Measurements from ENCODE around the gene S100A3. TPM values are rescaled to one million over a fixed set of nuclear protein-coding genes. Genes with fewer than 3 reads are reported as not detected.
A peak's percentile ranks its signal among the peaks of the same experiment; 100 is the strongest.
"Not testable (repeated sequence)": the region's sequence is repeated elsewhere in the genome, so short reads cannot be mapped to it uniquely, and the experiment has no call there.

S100A3 gene
- total RNA-seq, 3 donors from 2014 or later, result not detected

DNA sequence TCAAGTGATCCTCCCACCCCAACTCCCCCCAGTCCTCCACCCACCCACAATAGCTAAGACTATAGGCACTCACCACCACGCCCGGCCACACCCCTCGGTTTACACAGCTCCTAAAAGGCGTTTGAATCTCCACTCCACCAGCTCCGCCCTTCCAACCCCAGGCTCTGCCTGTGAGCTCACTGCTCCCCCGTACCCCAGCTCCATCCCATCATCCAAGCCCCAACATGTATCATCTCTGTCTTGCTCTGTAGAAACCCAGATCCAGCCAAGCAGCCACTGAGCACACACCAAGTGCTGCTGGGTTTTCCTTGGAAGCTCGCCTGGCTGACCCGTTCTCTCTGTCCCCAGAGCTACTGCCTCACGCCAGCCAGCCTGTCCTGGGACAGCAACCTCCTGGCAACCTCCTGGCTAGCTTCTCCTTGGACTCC lies 28.6 kb upstream of the S100A3 start:
- Mint-ChIP-seq H3K27me3 (ENCODE audit: low read depth) (peaks cover 25% of the 10 kb centered on the region), H3K9me3 (no peaks in the 10 kb centered on the region), H3K4me1 (ENCODE audit: low read depth) (peaks cover 7% of the 10 kb centered on the region), H3K36me3 (ENCODE audit: insufficient read depth) (no peaks in the 10 kb centered on the region), H3K4me3 (no peak overlapping the region)
- ATAC-seq, result no peak
- DNase-seq, result no peak

DNA sequence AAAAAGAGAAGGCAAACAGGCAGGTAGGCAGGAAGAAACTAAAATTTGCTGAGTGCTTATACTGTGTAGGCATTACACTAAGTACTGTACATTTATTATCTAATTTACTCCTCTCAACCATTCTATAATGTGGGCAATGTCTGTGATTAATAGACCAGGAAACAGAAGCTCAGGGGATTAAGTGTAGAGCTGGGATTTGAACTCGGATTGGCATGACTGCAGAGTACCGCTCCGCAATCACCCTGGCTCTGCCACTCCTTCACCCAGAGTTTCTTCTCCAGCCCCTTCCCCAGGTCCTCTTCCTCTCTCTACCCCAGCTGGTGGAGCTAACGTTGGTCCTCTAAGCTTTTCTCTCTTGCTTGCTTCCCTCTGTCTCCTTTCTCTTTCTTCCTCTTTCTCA lies 28.1 kb upstream of the S100A3 start:
- peaks cover 25% of the 10 kb centered on the region for H3K27me3 Mint-ChIP-seq (ENCODE audit: low read depth)
- DNase-seq, result no peak

DNA sequence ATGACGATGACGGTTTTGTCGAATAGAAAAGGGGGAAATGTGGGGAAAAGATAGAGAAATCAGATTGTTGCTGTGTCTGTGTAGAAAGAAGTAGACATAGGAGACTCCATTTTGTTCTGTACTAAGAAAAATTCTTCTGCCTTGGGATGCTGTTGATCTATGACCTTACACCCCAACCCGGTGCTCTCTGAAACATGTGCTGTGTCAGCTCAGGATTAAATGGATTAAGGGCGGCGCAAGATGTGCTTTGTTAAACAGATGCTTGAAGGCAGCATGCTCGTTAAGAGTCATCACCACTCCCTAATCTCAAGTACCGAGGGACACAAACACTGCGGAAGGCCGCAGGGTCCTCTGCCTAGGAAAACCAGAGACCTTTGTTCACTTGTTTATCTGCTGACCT lies 26.4 kb upstream of the S100A3 start:
- DNase-seq, H3K9me3 Mint-ChIP-seq: not testable (repeated sequence)
- H3K27me3 Mint-ChIP-seq (ENCODE audit: low read depth), result peaks cover 25% of the 10 kb centered on the region

More for the DNA sequence above, 28.1 kb upstream of the S100A3 start:
- Mint-ChIP-seq H3K4me1 (ENCODE audit: low read depth) (peaks cover 11% of the 10 kb centered on the region), H3K36me3 (ENCODE audit: insufficient read depth) (no peaks in the 10 kb centered on the region), H3K9me3 (no peaks in the 10 kb centered on the region), H3K4me3 (no peak overlapping the region)
- ATAC-seq, result no peak

DNA sequence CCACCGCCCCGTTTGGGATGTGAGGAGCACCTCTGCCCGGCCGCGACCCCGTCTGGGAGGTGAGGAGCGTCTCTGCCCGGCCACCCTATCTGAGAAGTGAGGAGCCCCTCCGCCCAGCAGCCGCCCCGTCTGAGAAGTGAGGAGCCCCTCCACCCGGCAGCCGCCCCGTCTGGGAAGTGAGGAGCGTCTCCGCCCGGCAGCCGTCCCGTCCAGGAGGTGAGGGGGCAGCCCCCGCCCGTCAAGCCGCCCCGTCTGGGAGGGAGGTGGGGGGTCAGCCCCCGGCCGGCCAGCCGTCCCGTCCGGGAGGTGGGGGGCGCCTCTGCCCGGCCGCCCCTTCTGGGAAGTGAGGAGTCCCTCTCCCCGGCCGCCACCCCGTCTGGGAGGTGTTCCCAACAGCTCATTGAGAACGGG lies 26.0 kb upstream of the S100A3 start:
- not testable (repeated sequence) for H3K9me3 Mint-ChIP-seq; H3K36me3 Mint-ChIP-seq (ENCODE audit: insufficient read depth); DNase-seq; H3K4me3 Mint-ChIP-seq; ATAC-seq
- peaks cover 25% of the 10 kb centered on the region for H3K27me3 Mint-ChIP-seq (ENCODE audit: low read depth)
- H3K4me1 Mint-ChIP-seq (ENCODE audit: low read depth), result peaks cover 18% of the 10 kb centered on the region

More for the DNA sequence above, 26.4 kb upstream of the S100A3 start:
- not testable (repeated sequence) for H3K36me3 Mint-ChIP-seq (ENCODE audit: insufficient read depth); ATAC-seq; H3K4me3 Mint-ChIP-seq
- peaks cover 18% of the 10 kb centered on the region for H3K4me1 Mint-ChIP-seq (ENCODE audit: low read depth)

DNA sequence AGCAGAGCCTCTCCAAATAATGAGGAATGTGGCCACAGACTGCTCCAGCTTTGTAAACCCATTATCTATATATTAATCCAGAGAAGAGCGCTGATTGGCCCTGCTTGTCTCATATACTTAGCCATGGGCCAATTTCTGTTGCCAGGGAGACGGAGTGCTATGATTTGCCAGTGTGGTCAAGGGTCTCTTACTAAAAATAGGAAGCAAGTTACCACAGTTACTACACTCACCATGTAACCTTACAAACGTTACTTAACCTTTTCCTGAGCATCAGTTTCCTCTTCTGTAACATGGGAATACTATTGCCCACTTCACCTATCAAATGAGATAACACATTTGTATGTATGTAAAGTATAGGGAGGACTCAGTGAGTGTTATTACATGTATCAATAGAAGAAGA lies 24.3 kb upstream of the S100A3 start:
- no peak for ATAC-seq
- no peaks in the 10 kb centered on the region for H3K9me3 Mint-ChIP-seq
- H3K4me1 Mint-ChIP-seq (ENCODE audit: low read depth), result peaks cover 27% of the 10 kb centered on the region
- no peak for DNase-seq
- no peaks in the 10 kb centered on the region for H3K36me3 Mint-ChIP-seq (ENCODE audit: insufficient read depth)
- peaks cover 16% of the 10 kb centered on the region for H3K27me3 Mint-ChIP-seq (ENCODE audit: low read depth)
- peak overlapping the region; percentile 21 for H3K4me3 Mint-ChIP-seq

DNA sequence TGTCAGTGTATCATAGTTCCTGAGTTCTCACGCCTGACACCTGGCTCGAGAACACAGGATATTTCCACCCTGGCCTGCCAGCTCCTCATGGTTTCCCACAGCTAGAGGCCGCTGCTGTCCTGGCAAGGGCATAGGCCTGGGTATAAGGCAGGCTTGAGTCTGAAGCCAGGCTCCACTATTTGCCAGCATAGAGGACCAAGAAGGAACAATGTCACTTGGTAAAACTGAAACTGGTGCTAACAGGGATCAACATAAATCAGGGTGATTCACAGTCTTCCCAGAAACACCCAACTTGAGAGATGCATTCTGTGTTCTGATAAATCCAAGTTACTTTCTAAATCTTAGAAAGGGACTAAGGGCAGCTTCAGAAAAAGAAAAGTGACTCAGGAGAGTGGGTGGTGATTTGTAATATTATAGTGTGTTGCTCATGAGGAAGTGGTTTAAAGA lies 23.5 kb upstream of the S100A3 start:
- ATAC-seq (peak; percentile 81 to 89), DNase-seq (no peak)
- peaks cover 35% of the 10 kb centered on the region for H3K4me1 Mint-ChIP-seq (ENCODE audit: low read depth)
- H3K4me3 Mint-ChIP-seq, result no peak overlapping the region
- peaks cover 9% of the 10 kb centered on the region for H3K27me3 Mint-ChIP-seq (ENCODE audit: low read depth)
- H3K9me3 Mint-ChIP-seq, result no peaks in the 10 kb centered on the region
- no peaks in the 10 kb centered on the region for H3K36me3 Mint-ChIP-seq (ENCODE audit: insufficient read depth)

DNA sequence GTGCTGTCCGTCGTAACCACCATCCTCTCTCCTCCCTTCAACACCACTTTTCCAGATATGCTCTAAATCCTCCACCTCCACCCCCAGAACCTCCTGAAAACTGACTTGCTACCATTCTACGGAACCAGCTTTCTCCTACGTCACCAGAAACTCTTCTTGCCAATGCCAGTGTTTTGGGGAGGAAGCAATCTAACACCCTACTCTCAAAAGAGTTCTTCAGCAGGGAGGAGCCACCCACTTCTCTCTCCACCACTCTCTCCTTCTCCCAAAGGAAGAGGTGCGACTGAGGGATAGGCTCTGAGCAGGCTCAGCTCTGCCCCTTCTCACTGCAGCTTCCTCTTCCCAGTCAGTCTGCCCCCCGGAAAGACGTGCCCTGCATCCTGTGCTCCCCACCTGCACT lies 22.6 kb upstream of the S100A3 start:
- peaks cover 3% of the 10 kb centered on the region for H3K27me3 Mint-ChIP-seq (ENCODE audit: low read depth)
- H3K9me3 Mint-ChIP-seq, result no peaks in the 10 kb centered on the region
- ATAC-seq, result no peak
- H3K4me1 Mint-ChIP-seq (ENCODE audit: low read depth), result peaks cover 42% of the 10 kb centered on the region
- DNase-seq, result no peak
- no peaks in the 10 kb centered on the region for H3K36me3 Mint-ChIP-seq (ENCODE audit: insufficient read depth)
- H3K4me3 Mint-ChIP-seq, result no peak overlapping the region

DNA sequence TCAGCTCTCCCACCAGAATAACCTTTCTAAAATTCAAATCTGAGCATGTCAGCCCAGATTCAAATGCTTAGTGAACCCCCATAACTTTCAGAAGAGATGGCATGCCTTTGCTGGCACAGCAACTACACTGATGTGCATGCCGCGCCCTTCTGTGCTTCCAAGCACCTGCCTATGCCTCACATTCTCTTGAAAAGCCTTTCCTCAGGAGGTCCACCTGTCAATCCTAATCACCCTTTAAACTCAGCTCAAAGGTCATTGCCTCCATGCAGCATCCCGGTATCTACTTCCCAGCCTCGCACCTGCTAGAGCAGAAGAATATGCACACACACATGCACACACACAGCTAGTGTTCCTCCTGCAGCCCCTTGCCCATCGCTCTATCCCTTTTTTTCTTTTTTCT lies 21.8 kb upstream of the S100A3 start:
- Mint-ChIP-seq H3K9me3 (no peaks in the 10 kb centered on the region), H3K4me3 (no peak overlapping the region), H3K27me3 (ENCODE audit: low read depth) (no peaks in the 10 kb centered on the region), H3K4me1 (ENCODE audit: low read depth) (peaks cover 48% of the 10 kb centered on the region), H3K36me3 (ENCODE audit: insufficient read depth) (no peaks in the 10 kb centered on the region)
- no peak for ATAC-seq
- DNase-seq, result no peak

DNA sequence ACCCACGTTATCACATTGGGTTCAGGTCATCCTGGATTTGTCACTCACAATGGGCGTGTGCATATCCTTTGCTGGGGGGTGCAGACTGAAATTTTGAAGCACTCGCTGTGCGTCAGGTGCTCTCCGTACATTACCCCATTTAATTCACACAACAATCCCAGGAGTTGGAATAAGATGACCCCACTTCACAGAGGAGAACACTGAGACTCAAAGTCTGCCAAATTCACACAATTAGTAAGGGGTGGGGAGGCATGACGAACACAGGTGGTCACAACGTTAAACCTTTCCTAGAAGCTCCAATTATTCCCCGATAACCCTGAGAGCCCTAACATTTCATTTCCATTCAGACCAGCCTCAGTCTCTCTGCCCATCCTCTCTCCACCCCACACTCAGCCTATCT lies 20.4 kb upstream of the S100A3 start:
- DNase-seq, result no peak
- no peak for ATAC-seq
- H3K4me3 Mint-ChIP-seq, result peak overlapping the region; percentile 7
- H3K36me3 Mint-ChIP-seq (ENCODE audit: insufficient read depth), result no peaks in the 10 kb centered on the region
- H3K27me3 Mint-ChIP-seq (ENCODE audit: low read depth), result no peaks in the 10 kb centered on the region
- peaks cover 55% of the 10 kb centered on the region for H3K4me1 Mint-ChIP-seq (ENCODE audit: low read depth)
- H3K9me3 Mint-ChIP-seq, result no peaks in the 10 kb centered on the region

DNA sequence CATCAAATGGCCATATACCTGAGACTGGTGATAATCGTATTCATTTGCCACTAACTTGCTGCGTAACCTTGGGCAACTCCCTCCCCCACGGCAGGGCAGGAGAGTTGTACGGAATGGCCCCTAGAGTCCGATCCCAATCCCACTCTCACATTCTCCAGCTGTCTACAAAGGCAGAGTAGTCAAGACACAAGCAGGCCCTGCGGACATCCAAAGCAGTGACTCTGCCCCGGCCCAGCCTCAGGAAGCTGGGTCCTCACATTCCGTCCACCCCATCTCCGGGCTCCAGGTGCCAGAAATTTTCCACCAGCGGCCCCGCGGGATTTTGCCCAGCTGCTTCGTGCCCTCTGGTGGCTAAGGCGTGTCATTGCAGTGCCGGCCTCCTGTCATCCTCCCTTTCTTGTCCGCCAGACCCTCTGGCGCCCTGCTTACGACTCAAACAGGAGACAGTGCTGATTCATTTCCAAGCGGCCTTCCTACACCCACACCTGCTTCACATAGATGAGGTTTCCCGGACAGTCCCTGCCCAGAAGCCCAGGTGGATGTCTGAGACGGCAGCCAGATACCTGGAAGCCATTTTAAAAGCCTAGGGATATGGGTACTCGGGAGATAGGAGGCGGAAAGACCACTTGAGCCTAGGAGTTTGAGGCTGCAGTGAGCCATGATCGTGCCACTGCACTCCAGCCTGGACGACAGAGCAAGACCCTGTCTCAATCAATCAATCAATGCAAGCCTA lies 19.5 kb upstream of the S100A3 start:
- H3K36me3 Mint-ChIP-seq (ENCODE audit: insufficient read depth), result no peaks in the 10 kb centered on the region
- no peaks in the 10 kb centered on the region for H3K27me3 Mint-ChIP-seq (ENCODE audit: low read depth)
- no peaks in the 10 kb centered on the region for H3K9me3 Mint-ChIP-seq
- DNase-seq, result peak; percentile 81
- peak overlapping the region; percentile 72 for H3K4me3 Mint-ChIP-seq
- ATAC-seq, result no peak
- peaks cover 55% of the 10 kb centered on the region for H3K4me1 Mint-ChIP-seq (ENCODE audit: low read depth)

DNA sequence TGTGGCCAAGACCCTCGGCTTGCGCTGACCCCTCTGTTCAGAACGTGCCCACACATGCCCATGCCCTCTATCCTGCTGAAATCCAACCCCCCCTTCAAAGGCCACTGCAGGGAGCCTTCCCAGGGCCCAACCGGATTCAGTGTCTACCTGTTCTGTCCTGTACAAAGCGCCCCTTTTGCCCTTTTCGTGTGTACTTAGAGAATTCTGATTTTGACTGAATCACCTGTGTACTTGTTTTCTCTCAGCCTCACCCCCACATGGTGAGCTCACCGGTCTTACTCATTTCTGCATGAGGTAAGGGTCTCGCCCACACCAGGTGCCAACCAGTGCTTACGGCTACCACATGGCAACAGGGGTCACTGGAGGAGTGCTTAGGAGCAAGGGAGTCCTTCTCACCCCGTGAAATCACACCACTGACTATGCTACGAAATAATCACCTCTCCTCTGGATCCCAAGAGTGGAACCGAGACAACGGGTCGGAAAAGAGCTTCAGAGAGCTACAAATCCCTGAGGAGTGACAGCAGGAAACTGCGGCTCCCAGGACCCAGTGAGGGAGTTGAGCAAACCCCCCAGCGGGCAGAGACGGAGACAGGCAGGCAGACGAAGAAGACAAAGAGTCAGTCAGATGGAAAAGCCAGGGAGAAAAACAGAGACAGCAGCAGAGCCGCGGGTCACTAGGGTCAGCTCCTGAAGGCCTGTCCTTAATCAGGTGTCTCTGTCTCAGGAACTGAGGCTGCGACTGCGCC lies 18.7 kb upstream of the S100A3 start:
- H3K4me3 Mint-ChIP-seq, result peak overlapping the region; percentile 40
- ATAC-seq (peak; percentile 11 to 18), DNase-seq (no peak)
- H3K36me3 Mint-ChIP-seq (ENCODE audit: insufficient read depth), result no peaks in the 10 kb centered on the region
- H3K4me1 Mint-ChIP-seq (ENCODE audit: low read depth), result peaks cover 49% of the 10 kb centered on the region
- no peaks in the 10 kb centered on the region for H3K27me3 Mint-ChIP-seq (ENCODE audit: low read depth)
- H3K9me3 Mint-ChIP-seq, result no peaks in the 10 kb centered on the region

DNA sequence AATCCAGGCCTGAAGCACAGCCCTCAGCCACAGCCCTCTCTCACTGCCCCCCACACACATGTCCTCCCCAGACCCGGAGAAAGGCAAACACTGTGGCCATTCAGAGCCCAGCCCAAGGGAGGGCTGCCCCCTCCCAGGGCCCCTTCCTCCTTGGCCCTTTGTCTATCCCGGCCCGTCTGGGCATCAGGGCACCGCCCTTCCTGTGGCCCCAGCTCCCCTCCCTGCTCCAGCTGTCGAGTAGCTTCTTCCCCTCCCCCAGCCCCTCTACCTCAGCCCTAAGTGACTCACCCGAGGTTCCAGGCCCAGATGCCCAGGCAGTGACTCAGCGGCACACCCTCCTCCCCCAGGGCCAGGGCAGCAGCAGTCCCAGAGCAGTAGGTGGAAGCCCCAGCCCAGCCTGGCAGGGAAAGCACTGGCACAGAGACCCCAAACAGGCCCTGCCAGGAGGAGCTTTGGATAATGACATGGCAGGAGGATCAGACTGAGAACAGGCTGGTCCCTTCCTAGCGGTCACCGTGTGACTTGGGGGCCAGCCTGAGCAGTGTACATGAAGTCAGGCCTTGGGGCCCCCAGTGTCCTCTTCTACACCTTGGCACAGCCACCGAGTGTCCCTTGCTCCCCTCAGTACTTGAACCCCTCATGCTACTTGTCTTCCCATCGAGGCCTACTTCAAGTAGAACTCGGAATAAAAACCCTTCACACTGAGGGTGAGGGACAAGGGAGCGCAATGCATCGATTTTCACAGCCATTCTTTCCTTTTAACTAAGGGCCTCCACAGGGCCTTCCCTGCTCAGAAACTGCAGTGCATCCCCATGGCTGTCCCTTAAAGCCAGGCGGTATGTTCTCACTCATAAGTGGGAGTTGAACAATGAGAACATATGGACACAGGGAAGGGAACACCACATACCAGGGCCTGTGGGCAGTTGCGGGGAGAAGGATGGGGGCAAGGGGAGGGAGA lies 17.6 kb upstream of the S100A3 start:
- H3K9me3 Mint-ChIP-seq, result no peaks in the 10 kb centered on the region
- DNase-seq, result peak; percentile 86
- peak overlapping the region; percentile 57 for H3K4me3 Mint-ChIP-seq
- no peaks in the 10 kb centered on the region for H3K27me3 Mint-ChIP-seq (ENCODE audit: low read depth)
- peak; percentile 83 to 89 for ATAC-seq
- H3K4me1 Mint-ChIP-seq (ENCODE audit: low read depth), result peaks cover 40% of the 10 kb centered on the region
- no peaks in the 10 kb centered on the region for H3K36me3 Mint-ChIP-seq (ENCODE audit: insufficient read depth)

DNA sequence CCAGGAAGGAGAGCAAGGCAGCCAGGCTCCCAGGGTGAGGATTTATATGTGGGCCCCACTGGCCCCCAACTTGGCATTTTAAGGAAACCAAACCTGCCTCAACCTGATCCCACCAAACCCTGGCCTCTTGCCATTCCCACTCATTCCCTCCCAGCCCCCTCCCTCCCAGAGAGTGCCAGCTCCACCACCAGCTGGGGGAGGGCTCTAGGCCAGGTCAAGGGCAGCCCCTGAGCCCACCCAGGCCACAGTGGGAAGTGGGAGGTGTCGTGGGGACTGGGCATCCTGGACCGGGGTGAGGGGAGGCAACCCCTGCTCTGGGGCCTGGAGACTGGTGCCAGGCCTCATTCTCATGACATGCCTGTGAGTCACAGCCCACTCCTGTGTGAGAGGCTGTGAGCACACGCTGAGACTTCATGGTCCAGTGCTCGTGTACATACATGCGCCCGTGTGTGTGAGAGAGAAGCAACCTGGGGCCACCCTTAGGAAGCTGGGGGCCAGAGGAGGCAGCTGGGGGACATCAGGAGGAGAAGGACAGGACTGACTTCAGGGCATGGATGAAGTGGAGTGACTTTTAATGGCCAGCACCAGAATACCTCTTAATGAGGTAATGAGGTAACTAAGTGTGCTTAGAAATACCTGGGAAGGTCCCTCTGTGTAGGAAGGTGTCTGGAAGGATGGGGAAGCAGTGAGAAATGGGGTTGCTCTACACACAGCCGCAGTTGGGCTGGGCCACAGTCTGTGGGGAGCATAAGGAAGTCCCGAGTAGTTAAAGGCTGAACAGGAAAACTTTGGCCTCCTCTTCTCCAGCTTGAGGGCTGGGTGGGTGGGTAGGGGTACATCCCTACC lies 16.7 kb upstream of the S100A3 start, which contains the start of gene S100A2:
TSS of gene S100A2 (minus strand) at position 316 of the 846 bp plus-strand sequence. CDS start 1,967 bp downstream, outside the sequence.
- Mint-ChIP-seq H3K4me3 (peak within 1 kb of the TSS; percentile 72), H3K9me3 (no peaks in the 10 kb centered on the region), H3K36me3 (ENCODE audit: insufficient read depth) (no peaks in the 10 kb centered on the region), H3K27me3 (ENCODE audit: low read depth) (no peaks in the 10 kb centered on the region), H3K4me1 (ENCODE audit: low read depth) (peaks cover 37% of the 10 kb centered on the region)
- ATAC-seq, result peak; percentile 74 to 77
- peak; percentile 42 for DNase-seq
